ENCODE data around the gene PIERCE2.

DNA sequence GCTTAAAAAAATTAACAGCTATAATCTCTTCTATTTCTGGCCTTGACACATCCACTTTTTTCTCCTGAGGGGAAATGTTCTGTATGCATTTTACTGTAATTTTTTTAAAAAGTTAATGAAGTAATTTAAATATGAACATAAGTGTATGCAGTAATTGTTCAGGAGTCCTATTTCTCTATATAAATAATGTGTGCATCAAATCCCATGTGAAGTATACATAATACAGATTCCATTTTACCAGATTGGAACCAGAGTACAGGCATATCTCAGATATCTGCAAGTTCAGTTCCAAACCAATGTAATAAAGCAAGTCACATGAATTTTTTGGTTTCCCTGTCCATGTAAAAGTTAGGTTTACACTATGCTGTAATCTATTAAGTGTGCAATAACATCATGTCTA lies 26.7 kb upstream of the PIERCE2 start:
- no peak for TF ChIP-seq RFX5 (IDR thresholded peaks at IDR 0.05; ENCODE audit: low read depth, low read length)
- TF ChIP-seq, protein P1, sequence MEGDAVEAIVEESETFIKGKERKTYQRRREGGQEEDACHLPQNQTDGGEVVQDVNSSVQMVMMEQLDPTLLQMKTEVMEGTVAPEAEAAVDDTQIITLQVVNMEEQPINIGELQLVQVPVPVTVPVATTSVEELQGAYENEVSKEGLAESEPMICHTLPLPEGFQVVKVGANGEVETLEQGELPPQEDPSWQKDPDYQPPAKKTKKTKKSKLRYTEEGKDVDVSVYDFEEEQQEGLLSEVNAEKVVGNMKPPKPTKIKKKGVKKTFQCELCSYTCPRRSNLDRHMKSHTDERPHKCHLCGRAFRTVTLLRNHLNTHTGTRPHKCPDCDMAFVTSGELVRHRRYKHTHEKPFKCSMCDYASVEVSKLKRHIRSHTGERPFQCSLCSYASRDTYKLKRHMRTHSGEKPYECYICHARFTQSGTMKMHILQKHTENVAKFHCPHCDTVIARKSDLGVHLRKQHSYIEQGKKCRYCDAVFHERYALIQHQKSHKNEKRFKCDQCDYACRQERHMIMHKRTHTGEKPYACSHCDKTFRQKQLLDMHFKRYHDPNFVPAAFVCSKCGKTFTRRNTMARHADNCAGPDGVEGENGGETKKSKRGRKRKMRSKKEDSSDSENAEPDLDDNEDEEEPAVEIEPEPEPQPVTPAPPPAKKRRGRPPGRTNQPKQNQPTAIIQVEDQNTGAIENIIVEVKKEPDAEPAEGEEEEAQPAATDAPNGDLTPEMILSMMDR (conservative IDR thresholded peaks at IDR 0.05; ENCODE audit: low read depth, low read length) = no peak
- no peak for TF ChIP-seq SMC3 (IDR thresholded peaks at IDR 0.05; ENCODE audit: low read depth, low read length)
- TF ChIP-seq CHD1 (IDR thresholded peaks at IDR 0.05; ENCODE audit: low read depth, low read length) = no peak
- TF ChIP-seq FOS (IDR thresholded peaks at IDR 0.05; ENCODE audit: low read depth, low read length) = no peak
- TF ChIP-seq RAD21 (IDR thresholded peaks at IDR 0.05; ENCODE audit: low read length) = no peak
- TF ChIP-seq MXI1 (IDR thresholded peaks at IDR 0.05; ENCODE audit: borderline replicate concordance, low read depth, low read length) = no peak
- TF ChIP-seq RCOR1 (IDR thresholded peaks at IDR 0.05; ENCODE audit: insufficient replicate concordance, low read length) = no peak
- no peak for TF ChIP-seq CEBPB (IDR thresholded peaks at IDR 0.05; ENCODE audit: low read depth, low read length)
- TF ChIP-seq POLR2A (IDR thresholded peaks at IDR 0.05; ENCODE audit: low read depth, low read length) = no peak
- TF ChIP-seq USF2 (IDR thresholded peaks at IDR 0.05; ENCODE audit: low read depth, low read length) = no peak
- TF ChIP-seq MAZ (IDR thresholded peaks at IDR 0.05; ENCODE audit: borderline replicate concordance, low read depth, low read length) = no peak
